Activated naive CD8-positive, alpha-beta T cell treated with anti-CD3 and anti-CD28 coated beads for 36 hours (primary cell): ENCODE data around the gene SNTG2. TPM values are rescaled to one million over a fixed set of nuclear protein-coding genes. Genes with fewer than 3 reads are reported as not detected.

ENCODE experiments used
- DNase-seq: peaks from one replicate; pipeline ENCODE4 v3.0.0; 2021
- H3K27ac Mint-ChIP-seq: one replicate; pipeline ENCODE4 v1.8.0; 2022; ENCODE audit warnings: mild to moderate bottlenecking, moderate library complexity, mixed read lengths
- H3K27me3 Mint-ChIP-seq: one replicate; pipeline ENCODE4 v1.8.0; 2022; ENCODE audit warnings: mild to moderate bottlenecking, mixed read lengths
- H3K36me3 Mint-ChIP-seq: one replicate; pipeline ENCODE4 v1.8.0; 2021; ENCODE audit warnings: mild to moderate bottlenecking, mixed read lengths
- H3K4me1 Mint-ChIP-seq: one replicate; pipeline ENCODE4 v1.8.0; 2021; ENCODE audit warnings: mixed read lengths
- H3K4me3 Mint-ChIP-seq: one replicate; pipeline ENCODE4 v1.8.0; 2022; ENCODE audit warnings: mild to moderate bottlenecking, moderate library complexity, mixed read lengths
- H3K9me3 Mint-ChIP-seq: one replicate; pipeline ENCODE4 v1.8.0; 2022; ENCODE audit warnings: mixed read lengths
- total RNA-seq, 2 experiments: library from RNA; stranded (reverse); gene quantifications; one replicate each; pipeline ENCODE4 v1.2.3, GENCODE V29; 2021

The SNTG2 gene
- total RNA-seq, 2 experiments from 2014 or later, result 3.6 to 3.8 TPM

DNA sequence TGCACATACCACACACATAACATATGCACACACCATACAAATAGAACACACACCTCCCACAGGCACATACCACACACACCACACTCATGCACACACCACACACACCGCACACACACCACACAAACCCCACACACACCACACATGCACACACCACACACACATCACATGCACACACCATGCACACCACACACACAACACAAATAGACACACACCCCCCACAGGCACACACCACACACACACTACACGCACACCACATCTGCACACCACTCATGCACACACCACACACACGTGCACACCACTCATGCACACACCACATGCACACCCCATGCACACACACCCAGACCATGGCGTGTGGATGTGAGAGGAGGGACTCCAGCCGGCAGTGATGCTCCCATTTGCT is 300.9 kb downstream of the SNTG2 start:
- no peak overlapping the region for H3K27ac Mint-ChIP-seq
- H3K9me3 Mint-ChIP-seq, result no peaks in the 10 kb centered on the region
- H3K4me1 Mint-ChIP-seq, result no peaks in the 10 kb centered on the region
- DNase-seq, result no peak
- no peak overlapping the region for H3K4me3 Mint-ChIP-seq
- no peaks in the 10 kb centered on the region for H3K27me3 Mint-ChIP-seq
- H3K36me3 Mint-ChIP-seq, result no peaks in the 10 kb centered on the region

GRCh38 chr2:1253629-1254028 is 303.0 kb downstream of the SNTG2 start:
- no peak overlapping the region for H3K4me3 Mint-ChIP-seq

GRCh38 chr2:1254662-1255343 is 304.2 kb downstream of the SNTG2 start:
- Mint-ChIP-seq H3K4me1 (no peaks in the 10 kb centered on the region), H3K36me3 (no peaks in the 10 kb centered on the region)

More at GRCh38 chr2:1253629-1254028, 303.0 kb downstream of the SNTG2 start:
- H3K27ac Mint-ChIP-seq, result no peak overlapping the region
- no peak for DNase-seq
- no peaks in the 10 kb centered on the region for H3K9me3 Mint-ChIP-seq
- no peaks in the 10 kb centered on the region for H3K36me3 Mint-ChIP-seq
- no peaks in the 10 kb centered on the region for H3K27me3 Mint-ChIP-seq
- H3K4me1 Mint-ChIP-seq, result no peaks in the 10 kb centered on the region

DNA sequence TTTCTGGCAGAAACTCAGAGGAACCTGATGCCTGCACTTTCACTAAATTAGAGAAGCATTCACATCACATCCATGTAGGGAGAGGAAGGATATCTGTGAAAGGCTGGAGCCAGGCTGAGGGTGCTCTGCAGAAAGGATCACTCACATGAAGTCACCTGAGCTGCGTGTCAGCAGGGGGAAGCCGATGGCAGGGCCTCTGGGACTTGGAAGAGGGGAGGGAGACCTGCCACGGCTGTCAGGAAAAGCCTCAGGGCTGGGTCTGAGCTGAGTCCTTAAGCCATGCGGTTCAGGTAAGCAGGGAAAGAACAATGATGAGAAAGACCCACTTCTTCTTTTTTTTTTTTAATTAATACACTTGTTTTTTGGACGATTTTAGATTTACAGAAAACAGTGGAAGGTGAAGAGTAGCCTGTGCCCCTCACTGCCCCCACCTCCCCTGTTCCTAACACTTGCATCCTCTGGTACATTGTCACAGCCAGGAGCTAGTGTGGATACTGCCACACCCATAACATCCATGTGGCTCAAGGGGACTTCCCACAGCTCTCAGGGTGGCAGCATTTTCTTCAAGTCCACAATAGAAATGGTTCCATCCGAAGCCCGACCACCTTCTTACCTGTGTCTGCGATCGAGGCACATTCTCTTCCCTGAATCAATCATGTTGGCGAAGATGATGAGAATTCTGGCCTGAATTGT is 306.1 kb downstream of the SNTG2 start:
- no peak for DNase-seq
- H3K4me3 Mint-ChIP-seq, result no peak overlapping the region
- no peaks in the 10 kb centered on the region for H3K27me3 Mint-ChIP-seq
- no peak overlapping the region for H3K27ac Mint-ChIP-seq
- H3K4me1 Mint-ChIP-seq, result no peaks in the 10 kb centered on the region
- H3K36me3 Mint-ChIP-seq, result no peaks in the 10 kb centered on the region
- no peaks in the 10 kb centered on the region for H3K9me3 Mint-ChIP-seq

More at GRCh38 chr2:1254662-1255343, 304.2 kb downstream of the SNTG2 start:
- no peak overlapping the region for H3K4me3 Mint-ChIP-seq
- H3K9me3 Mint-ChIP-seq, result no peaks in the 10 kb centered on the region
- DNase-seq, result no peak
- no peak overlapping the region for H3K27ac Mint-ChIP-seq
- H3K27me3 Mint-ChIP-seq, result no peaks in the 10 kb centered on the region

DNA sequence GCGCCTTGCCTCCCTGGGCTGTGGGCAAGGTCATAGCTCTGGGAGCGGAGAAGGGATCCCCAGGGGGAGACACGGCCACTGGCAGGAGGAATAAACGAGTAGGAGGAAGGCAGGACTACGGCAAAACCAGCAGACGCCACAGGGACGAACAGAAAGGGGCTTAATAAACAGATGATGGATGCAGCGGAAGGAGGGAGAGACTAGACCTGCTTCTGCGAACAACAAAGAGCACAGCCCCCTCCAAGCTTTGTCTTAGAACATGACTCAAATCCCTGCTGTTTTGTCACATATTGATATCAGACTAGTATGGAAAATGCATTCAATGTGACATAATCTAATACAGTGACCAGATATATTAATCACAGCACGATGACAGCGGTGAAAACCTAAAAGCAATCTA is 306.7 kb downstream of the SNTG2 start:
- H3K9me3 Mint-ChIP-seq, result no peaks in the 10 kb centered on the region
- H3K4me1 Mint-ChIP-seq, result no peaks in the 10 kb centered on the region
- H3K27ac Mint-ChIP-seq, result no peak overlapping the region
- no peak for DNase-seq
- H3K36me3 Mint-ChIP-seq, result no peaks in the 10 kb centered on the region
- no peak overlapping the region for H3K4me3 Mint-ChIP-seq
- H3K27me3 Mint-ChIP-seq, result no peaks in the 10 kb centered on the region

DNA sequence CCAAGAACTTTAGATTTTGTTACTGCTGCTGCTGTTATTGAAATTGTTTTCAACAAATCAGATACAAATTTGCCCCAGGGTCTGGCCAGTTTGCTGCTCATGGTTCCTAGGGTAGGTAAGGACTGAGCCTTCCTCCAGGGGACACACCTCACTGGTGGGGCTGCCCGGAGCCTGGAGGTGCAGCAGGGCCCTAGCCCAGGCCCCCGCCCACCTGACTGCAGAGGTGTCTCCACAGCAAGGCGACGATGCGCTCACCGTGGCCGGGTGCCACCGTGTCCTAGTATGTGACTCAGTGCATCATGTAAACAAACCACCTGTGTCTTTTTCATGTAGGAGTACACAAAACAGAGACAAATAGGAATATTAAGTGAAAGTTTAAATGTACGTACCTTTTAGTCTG is 309.1 kb downstream of the SNTG2 start:
- no peaks in the 10 kb centered on the region for H3K27me3 Mint-ChIP-seq
- DNase-seq, result no peak
- no peaks in the 10 kb centered on the region for H3K4me1 Mint-ChIP-seq
- no peak overlapping the region for H3K27ac Mint-ChIP-seq
- no peaks in the 10 kb centered on the region for H3K36me3 Mint-ChIP-seq
- no peak overlapping the region for H3K4me3 Mint-ChIP-seq
- no peaks in the 10 kb centered on the region for H3K9me3 Mint-ChIP-seq

- no peak overlapping the region for H3K27ac Mint-ChIP-seq
- H3K4me3 Mint-ChIP-seq, result no peak overlapping the region
- H3K27me3 Mint-ChIP-seq, result no peaks in the 10 kb centered on the region
- no peak for DNase-seq
- H3K9me3 Mint-ChIP-seq, result no peaks in the 10 kb centered on the region
- no peaks in the 10 kb centered on the region for H3K36me3 Mint-ChIP-seq
- H3K4me1 Mint-ChIP-seq, result no peaks in the 10 kb centered on the region
Observed at GRCh38 chr2:1262609-1263008, 312.0 kb downstream of the SNTG2 start.

DNA sequence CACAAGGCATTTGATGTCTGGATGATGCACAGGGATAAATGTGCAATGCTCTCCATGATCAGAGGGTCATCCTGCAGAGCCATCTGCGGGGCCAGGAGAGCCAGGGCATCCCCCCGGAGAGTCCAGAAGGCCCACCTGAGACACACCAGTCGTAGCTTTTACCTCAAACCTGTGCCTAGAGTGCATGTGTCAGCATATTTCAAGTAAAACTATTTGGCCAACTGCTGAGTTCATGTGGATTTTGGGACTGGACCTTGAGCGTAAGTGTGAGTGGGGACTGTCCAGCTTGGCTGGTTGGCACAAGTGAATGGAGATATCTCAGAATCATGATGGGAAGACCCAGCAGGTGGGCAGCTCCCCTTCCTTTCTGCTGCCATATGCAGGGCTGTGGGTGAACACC is 314.8 kb downstream of the SNTG2 start:
- Mint-ChIP-seq H3K9me3 (no peaks in the 10 kb centered on the region), H3K4me3 (no peak overlapping the region), H3K4me1 (no peaks in the 10 kb centered on the region), H3K27me3 (no peaks in the 10 kb centered on the region), H3K36me3 (no peaks in the 10 kb centered on the region), H3K27ac (no peak overlapping the region)
- DNase-seq, result no peak

- Mint-ChIP-seq H3K4me1 (no peaks in the 10 kb centered on the region), H3K27me3 (no peaks in the 10 kb centered on the region), H3K27ac (no peak overlapping the region), H3K9me3 (no peaks in the 10 kb centered on the region), H3K4me3 (no peak overlapping the region), H3K36me3 (peaks cover 6% of the 10 kb centered on the region)
- DNase-seq, result no peak
Observed at GRCh38 chr2:1266351-1266750, 315.7 kb downstream of the SNTG2 start.

- no peaks in the 10 kb centered on the region for H3K9me3 Mint-ChIP-seq
- H3K4me1 Mint-ChIP-seq, result no peaks in the 10 kb centered on the region
- peaks cover 7% of the 10 kb centered on the region for H3K36me3 Mint-ChIP-seq
- H3K4me3 Mint-ChIP-seq, result no peak overlapping the region
- H3K27ac Mint-ChIP-seq, result no peak overlapping the region
- DNase-seq, result no peak
- H3K27me3 Mint-ChIP-seq, result no peaks in the 10 kb centered on the region
Observed at GRCh38 chr2:1268034-1268433, 317.4 kb downstream of the SNTG2 start.

- H3K4me1 Mint-ChIP-seq, result no peaks in the 10 kb centered on the region
- H3K9me3 Mint-ChIP-seq, result peaks cover 6% of the 10 kb centered on the region
- H3K36me3 Mint-ChIP-seq, result peaks cover 14% of the 10 kb centered on the region
- no peak for DNase-seq
- no peak overlapping the region for H3K27ac Mint-ChIP-seq
- H3K27me3 Mint-ChIP-seq, result no peaks in the 10 kb centered on the region
- no peak overlapping the region for H3K4me3 Mint-ChIP-seq
Observed at GRCh38 chr2:1269812-1270211, 319.2 kb downstream of the SNTG2 start.

GRCh38 chr2:1272835-1273234 is 322.2 kb downstream of the SNTG2 start:
- Mint-ChIP-seq H3K9me3 (peaks cover 6% of the 10 kb centered on the region), H3K27ac (no peak overlapping the region), H3K36me3 (peaks cover 20% of the 10 kb centered on the region), H3K27me3 (no peaks in the 10 kb centered on the region), H3K4me3 (no peak overlapping the region), H3K4me1 (no peaks in the 10 kb centered on the region)
- DNase-seq, result no peak

GRCh38 chr2:1277634-1278033 is 327.0 kb downstream of the SNTG2 start:
- H3K36me3 Mint-ChIP-seq, result peaks cover 14% of the 10 kb centered on the region
- no peak for DNase-seq
- peaks cover 6% of the 10 kb centered on the region for H3K9me3 Mint-ChIP-seq
- H3K27ac Mint-ChIP-seq, result no peak overlapping the region
- H3K4me3 Mint-ChIP-seq, result no peak overlapping the region
- no peaks in the 10 kb centered on the region for H3K4me1 Mint-ChIP-seq
- peaks cover 3% of the 10 kb centered on the region for H3K27me3 Mint-ChIP-seq

- H3K9me3 Mint-ChIP-seq, result peaks cover 6% of the 10 kb centered on the region
- no peak for DNase-seq
- H3K27ac Mint-ChIP-seq, result no peak overlapping the region
- peaks cover 3% of the 10 kb centered on the region for H3K27me3 Mint-ChIP-seq
- H3K4me3 Mint-ChIP-seq, result no peak overlapping the region
- no peaks in the 10 kb centered on the region for H3K4me1 Mint-ChIP-seq
- H3K36me3 Mint-ChIP-seq, result peaks cover 12% of the 10 kb centered on the region
Observed at GRCh38 chr2:1278125-1278524, 327.5 kb downstream of the SNTG2 start.

GRCh38 chr2:1278861-1279260 is 328.2 kb downstream of the SNTG2 start:
- H3K27me3 Mint-ChIP-seq, result peaks cover 3% of the 10 kb centered on the region
- no peak overlapping the region for H3K27ac Mint-ChIP-seq
- peaks cover 3% of the 10 kb centered on the region for H3K9me3 Mint-ChIP-seq
- no peaks in the 10 kb centered on the region for H3K4me1 Mint-ChIP-seq
- peaks cover 8% of the 10 kb centered on the region for H3K36me3 Mint-ChIP-seq
- no peak overlapping the region for H3K4me3 Mint-ChIP-seq
- DNase-seq, result no peak

DNA sequence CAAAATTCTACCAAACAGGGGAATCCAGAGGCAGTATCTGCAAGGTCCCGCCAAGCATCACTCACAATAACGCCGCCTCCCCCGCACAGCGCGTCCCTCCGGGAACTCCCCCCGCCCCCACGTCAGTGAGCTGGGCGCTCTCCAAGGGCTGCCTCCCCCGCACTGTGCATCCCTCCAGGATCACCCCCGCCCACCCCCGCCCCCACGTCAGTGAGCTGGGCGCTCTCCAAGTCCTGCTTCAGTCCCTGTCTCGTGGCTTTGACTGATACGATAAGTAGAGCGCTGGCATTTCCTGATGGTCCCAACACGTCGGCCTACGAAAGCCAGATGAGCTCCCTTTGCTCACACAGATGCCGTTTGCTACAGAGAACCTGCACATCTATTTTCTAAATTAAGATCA is 331.9 kb downstream of the SNTG2 start:
- no peak overlapping the region for H3K27ac Mint-ChIP-seq
- no peaks in the 10 kb centered on the region for H3K9me3 Mint-ChIP-seq
- no peaks in the 10 kb centered on the region for H3K4me1 Mint-ChIP-seq
- H3K36me3 Mint-ChIP-seq, result no peaks in the 10 kb centered on the region
- no peak overlapping the region for H3K4me3 Mint-ChIP-seq
- H3K27me3 Mint-ChIP-seq, result peaks cover 3% of the 10 kb centered on the region
- DNase-seq, result no peak
